Astrocyte of the spinal cord (primary cell): ENCODE results near the gene PCSK6.

Source experiments
- DNase-seq: peaks from one replicate; pipeline ENCODE4 v3.0.0; 2011; ENCODE audit warnings: low read depth, low spot score
- H3K4me3 ChIP-seq: 2 replicates; pipeline ENCODE4 v1.5.1; 2011; ENCODE audit warnings: low read depth, mild to moderate bottlenecking, low read length, moderate library complexity
- CTCF ChIP-seq: IDR thresholded peaks from 2 replicates; pipeline ENCODE4 v1.5.1; 2012; ENCODE audit warnings: low read depth, mild to moderate bottlenecking, low read length, inconsistent platforms
- in situ Hi-C: cut with HindIII; loops from 2 replicates; pipeline ENCODE4 v1.10.0; 2017; ENCODE audit warnings: low sequenced_read_pairs

Gene PCSK6

GRCh38 chr15:101500865-101501551 is 11.5 kb upstream of the PCSK6 start:
- H3K4me3 ChIP-seq, result no peak overlapping the region
- in situ Hi-C loops, result no loop called here
- TF ChIP-seq CTCF, result no peak
- no peak for DNase-seq

- DNase-seq, result no peak
- TF ChIP-seq CTCF, result no peak
- in situ Hi-C loops, result no loop called here
- no peak overlapping the region for H3K4me3 ChIP-seq
Measured at GRCh38 chr15:101499863-101500713, 10.6 kb upstream of the PCSK6 start.

GRCh38 chr15:101498717-101499480 is 9.4 kb upstream of the PCSK6 start:
- no peak overlapping the region for H3K4me3 ChIP-seq
- in situ Hi-C loops, result no loop called here
- no peak for TF ChIP-seq CTCF
- no peak for DNase-seq

GRCh38 chr15:101498076-101498716 is 8.7 kb upstream of the PCSK6 start:
- no peak overlapping the region for H3K4me3 ChIP-seq
- in situ Hi-C loops, result no loop called here
- no peak for TF ChIP-seq CTCF
- no peak for DNase-seq

GRCh38 chr15:101497484-101498034 is 8.1 kb upstream of the PCSK6 start:
- in situ Hi-C loops, result no loop called here
- DNase-seq, result no peak
- no peak overlapping the region for H3K4me3 ChIP-seq
- TF ChIP-seq CTCF, result no peak

GRCh38 chr15:101497017-101497416 is 7.5 kb upstream of the PCSK6 start:
- DNase-seq, result no peak
- TF ChIP-seq CTCF, result no peak
- in situ Hi-C loops, result no loop called here

More at GRCh38 chr15:101497017-101497416, 7.5 kb upstream of the PCSK6 start:
- no peak overlapping the region for H3K4me3 ChIP-seq
